GM10248 (cell line): Measurements from ENCODE around the gene KRTAP5-10.
"Not testable (repeated sequence)": the region's sequence is repeated elsewhere in the genome, so short reads cannot be mapped to it uniquely, and the experiment has no call there.

Experiments
- CTCF ChIA-PET: fragments of 300-600 bp; sonication (Branson Sonifier 250); formaldehyde crosslinking; extraction: SDS; loops from one replicate; lab custom pipeline; 2021; ENCODE audit warnings: antibody characterized with exemption; lab: Yijun Ruan, JAX
- POLR2A ChIA-PET: fragments of 350-650 bp; sonication (Branson Sonifier 250); formaldehyde crosslinking; extraction: SDS; loops from one replicate; lab custom pipeline; 2020; ENCODE audit warnings: antibody characterized with exemption; lab: Yijun Ruan, JAX
- DNase-seq: peaks from one replicate; pipeline ENCODE4 v3.0.0; 2012; ENCODE audit errors: extremely low spot score
- TF ChIP-seq, protein P1 (sequence below): IDR thresholded peaks from 2 replicates; pipeline ENCODE4 v1.5.1; 2012; ENCODE audit warnings: mild to moderate bottlenecking, low read depth; ENCODE audit errors: extremely low read depth, missing control alignments, control extremely low read depth

Gene KRTAP5-10

DNA sequence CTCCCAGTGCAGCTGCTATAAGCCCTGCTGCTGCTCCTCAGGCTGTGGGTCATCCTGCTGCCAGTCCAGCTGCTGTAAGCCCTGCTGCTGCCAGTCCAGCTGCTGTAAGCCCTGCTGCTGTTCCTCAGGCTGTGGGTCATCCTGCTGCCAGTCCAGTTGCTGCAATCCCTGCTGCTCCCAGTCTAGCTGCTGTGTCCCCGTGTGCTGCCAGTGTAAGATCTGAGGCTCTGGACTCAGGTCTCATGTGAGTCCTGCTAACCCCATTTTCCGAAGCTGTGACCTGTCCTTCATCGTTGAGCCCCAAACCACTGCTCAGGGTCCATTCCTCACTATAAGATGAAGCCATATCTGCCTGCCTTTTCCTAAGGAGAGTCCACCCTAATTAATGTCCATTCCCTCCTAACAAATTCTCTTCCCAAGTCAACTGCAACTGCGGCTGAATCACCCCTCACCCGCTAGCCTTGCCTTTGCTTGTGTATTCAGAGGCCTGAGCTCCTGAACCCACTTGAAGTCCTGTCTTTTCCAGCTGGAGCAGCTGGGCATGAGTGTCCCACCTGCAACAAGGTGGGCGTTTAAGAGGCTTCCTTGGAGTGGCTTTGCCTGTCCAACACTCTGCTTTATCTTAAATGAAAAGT lies 37.7 kb upstream of the KRTAP5-10 start:
- POLR2A ChIA-PET: no interaction called here
- no peak for DNase-seq
- CTCF ChIA-PET: interaction anchor here (1.1 to 1.5 kb wide), 2 partner anchors 34 to 36 kb away, joined by 3 read pairs; no protein-coding TSS in a partner anchor
- TF ChIP-seq, protein P1, sequence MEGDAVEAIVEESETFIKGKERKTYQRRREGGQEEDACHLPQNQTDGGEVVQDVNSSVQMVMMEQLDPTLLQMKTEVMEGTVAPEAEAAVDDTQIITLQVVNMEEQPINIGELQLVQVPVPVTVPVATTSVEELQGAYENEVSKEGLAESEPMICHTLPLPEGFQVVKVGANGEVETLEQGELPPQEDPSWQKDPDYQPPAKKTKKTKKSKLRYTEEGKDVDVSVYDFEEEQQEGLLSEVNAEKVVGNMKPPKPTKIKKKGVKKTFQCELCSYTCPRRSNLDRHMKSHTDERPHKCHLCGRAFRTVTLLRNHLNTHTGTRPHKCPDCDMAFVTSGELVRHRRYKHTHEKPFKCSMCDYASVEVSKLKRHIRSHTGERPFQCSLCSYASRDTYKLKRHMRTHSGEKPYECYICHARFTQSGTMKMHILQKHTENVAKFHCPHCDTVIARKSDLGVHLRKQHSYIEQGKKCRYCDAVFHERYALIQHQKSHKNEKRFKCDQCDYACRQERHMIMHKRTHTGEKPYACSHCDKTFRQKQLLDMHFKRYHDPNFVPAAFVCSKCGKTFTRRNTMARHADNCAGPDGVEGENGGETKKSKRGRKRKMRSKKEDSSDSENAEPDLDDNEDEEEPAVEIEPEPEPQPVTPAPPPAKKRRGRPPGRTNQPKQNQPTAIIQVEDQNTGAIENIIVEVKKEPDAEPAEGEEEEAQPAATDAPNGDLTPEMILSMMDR: no peak

DNA sequence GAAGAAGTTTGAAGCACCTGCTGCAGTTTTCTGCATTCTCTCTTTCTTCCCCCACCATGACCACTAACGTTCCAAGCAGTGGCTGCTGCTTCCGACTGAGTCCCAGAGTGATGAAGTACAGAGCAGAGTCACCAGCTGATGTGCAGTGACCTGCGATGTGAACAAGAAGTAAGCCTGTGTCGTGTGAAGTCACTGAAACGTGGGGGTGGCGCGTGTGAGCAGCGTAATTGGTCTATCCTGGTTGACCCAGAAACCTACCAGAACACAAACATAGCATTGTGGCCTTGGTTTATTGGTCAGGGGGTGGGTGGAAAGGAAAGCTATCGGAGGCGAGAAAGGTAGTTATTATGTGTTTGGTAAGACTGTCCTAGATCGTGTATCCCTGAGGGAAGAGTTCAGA lies 34.8 kb upstream of the KRTAP5-10 start:
- POLR2A ChIA-PET: no interaction called here
- TF ChIP-seq, protein P1: no peak
- DNase-seq: no peak
- CTCF ChIA-PET: no interaction called here

DNA sequence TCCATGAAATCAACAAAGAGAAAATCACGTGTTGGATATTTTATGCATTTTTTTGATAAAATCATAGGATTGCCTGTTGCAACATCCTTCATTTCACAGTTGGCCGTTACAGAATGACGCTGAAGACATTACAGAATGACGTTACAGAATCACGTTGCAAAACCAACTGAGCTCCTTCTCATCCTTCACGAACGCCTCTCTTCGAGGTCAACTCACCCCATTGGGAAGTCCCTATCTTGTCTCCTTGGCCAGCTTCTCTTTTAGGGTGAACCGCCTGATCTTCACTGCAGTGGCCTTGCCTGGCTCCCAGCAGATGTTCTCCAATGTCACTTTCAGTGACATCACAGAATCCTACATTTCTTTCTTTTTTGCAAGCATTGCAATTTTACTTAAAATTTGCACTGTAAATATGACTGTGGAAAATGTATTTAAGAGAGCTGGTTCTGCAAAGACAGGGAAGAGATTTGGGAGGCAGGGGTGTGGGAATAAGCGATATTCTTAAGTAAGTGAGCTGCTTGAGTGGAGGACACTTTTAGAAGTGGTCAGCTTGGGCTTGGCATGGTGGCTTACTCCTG lies 33.2 kb upstream of the KRTAP5-10 start:
- CTCF ChIA-PET: no interaction called here
- TF ChIP-seq, protein P1: no peak
- POLR2A ChIA-PET: no interaction called here
- no peak for DNase-seq

DNA sequence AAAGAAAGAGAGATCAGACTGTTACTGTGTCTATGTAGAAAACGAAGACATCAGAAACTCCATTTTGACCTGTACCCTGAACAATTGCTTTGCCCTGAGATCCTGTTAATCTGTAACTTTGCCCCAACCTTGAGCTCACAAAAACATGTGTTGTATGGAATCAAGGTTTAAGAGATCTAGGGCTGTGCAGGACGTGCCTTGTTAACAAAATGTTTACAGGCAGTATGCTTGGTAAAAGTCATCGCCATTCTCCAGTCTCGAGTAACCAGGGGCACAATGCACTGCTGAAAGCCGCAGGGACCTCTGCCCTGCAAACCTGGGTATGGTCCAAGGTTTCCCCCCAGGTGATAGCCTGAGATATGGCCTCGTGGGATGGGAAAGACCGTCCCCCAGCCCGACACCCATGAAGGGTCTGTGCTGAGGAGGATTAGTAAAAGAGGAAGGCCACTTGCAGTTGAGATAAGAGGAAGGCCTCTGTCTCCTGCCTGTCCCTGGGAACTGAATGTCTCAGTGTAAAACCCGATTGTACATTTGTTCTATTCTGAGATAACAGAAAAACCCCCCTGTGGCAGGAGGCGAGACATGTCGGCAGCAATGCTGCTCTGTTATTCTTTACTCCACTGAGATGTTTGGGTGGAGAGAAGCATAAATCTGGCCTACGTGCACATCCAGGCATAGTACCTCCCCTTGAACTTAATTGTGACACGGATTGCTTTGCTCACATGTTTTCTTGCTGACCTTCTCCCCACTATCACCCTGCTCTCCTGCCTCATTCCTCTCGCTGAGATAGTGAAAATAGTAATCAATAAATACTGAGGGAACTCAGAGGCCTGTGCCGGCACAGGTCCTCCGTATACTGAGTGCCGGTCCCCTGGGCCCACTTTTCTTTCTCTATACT lies 30.4 kb upstream of the KRTAP5-10 start:
- DNase-seq, CTCF ChIA-PET, POLR2A ChIA-PET: not testable (repeated sequence)

DNA sequence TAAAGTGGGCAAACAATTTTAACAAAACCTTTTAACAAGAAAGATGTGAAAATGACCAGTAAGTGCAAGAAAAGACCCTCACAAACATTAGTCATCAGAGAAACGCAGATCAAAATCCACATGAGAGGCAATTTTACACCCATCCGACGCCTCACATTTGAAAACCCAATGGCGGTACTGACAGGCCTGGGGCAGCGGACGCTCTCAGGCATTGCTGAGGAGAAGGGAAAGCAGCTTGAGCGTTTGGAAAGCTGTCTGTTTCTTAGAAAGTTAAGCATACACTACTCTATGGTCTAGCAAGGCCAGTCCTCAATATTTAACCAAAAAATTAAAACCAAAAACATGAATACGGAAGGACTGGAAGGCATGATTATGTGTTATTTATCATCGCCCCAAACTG lies 29.5 kb upstream of the KRTAP5-10 start:
- TF ChIP-seq, protein P1: no peak
- ChIA-PET CTCF (no interaction called here), POLR2A (no interaction called here)
- no peak for DNase-seq

DNA sequence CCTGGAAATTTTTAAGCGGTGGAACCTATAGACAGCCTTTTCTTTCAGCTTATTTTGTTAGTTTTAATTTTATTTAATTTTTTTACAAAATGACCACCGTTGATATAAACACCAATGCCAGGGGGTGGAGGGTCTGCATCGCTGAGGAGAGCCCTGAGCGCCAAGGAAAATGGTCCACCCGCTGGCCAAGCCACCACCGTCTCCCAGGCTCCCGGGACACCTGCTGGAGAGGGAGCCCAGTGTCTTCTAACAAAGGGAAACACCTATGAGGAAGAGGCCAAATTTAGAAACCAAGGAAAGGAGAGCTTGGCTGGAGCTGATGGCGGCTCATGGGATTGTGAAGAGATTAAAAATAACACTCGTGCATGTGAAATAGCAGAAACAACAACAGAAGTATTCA lies 27.8 kb upstream of the KRTAP5-10 start:
- no peak for DNase-seq
- ChIA-PET POLR2A (no interaction called here), CTCF (no interaction called here)
- TF ChIP-seq, protein P1: no peak

DNA sequence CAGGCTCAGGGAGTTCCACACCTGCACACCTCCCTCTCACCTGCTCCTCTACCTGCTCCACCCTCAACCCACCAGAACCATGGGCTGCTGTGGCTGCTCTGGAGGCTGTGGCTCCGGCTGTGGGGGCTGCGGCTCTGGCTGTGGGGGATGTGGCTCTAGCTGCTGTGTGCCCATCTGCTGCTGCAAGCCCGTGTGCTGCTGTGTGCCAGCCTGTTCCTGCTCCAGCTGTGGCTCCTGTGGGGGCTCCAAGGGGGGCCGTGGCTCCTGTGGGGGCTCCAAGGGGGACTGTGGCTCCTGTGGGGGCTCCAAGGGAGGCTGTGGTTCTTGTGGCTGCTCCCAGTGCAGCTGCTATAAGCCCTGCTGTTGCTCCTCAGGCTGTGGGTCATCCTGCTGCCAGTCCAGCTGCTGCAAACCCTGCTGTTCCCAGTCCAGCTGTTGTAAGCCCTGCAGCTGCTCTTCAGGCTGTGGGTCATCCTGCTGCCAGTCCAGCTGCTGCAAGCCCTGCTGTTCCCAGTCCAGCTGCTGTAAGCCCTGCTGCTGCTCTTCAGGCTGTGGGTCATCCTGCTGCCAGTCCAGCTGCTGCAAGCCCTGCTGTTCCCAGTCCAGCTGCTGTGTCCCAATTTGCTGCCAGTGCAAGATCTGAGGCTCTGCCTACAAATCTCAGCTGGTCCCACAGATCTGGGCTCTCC lies 27.2 kb upstream of the KRTAP5-10 start, which contains the start of gene KRTAP5-8:
KRTAP5-8 (plus strand) TSS at position 49 of the 689 bp plus-strand sequence; CDS start at position 80, 31 bp downstream.
- POLR2A ChIA-PET, DNase-seq: not testable (repeated sequence)
- CTCF ChIA-PET: interaction anchor here (1.0 kb wide), 1 partner anchor 33 kb away, joined by 3 read pairs; no protein-coding TSS in a partner anchor
